HepG2 (cell line): ENCODE measurements around the gene PRSS22. TPM values are rescaled to one million over a fixed set of nuclear protein-coding genes. Genes with fewer than 3 reads are reported as not detected.

Experiments
- ATAC-seq: fragments of 200-7000 bp; cut with Tn5 transposase; 3 replicates; pipeline ENCODE4 v1.9.1; 2020; ENCODE audit warnings: mild to moderate bottlenecking, moderate library complexity
- BruUV-seq: library from RNA; stranded (reverse); fragments of 400-500 nt; replicated peaks from 2 replicates; lab custom pipeline; 2021; lab: Mats Ljungman, UMichigan
- CTCF ChIA-PET: fragments of 300-600 bp; formaldehyde crosslinking; extraction: SDS; loops from one replicate; lab custom pipeline; 2021; ENCODE audit warnings: low total read pairs, inconsistent platforms, low intra/inter-chr PET ratio; lab: Yijun Ruan, JAX
- POLR2A ChIA-PET: fragments of 350-600 bp; sonication (Branson Sonifier 250); formaldehyde crosslinking; loops from one replicate; lab custom pipeline; 2020; ENCODE audit warnings: antibody characterized with exemption, inconsistent platforms; lab: Yijun Ruan, JAX
- DNase-seq: peaks from one replicate; pipeline ENCODE4 v3.0.0-alpha.2; 2015; ENCODE audit warnings: low spot score
- FAIRE-seq: peaks from 3 replicates; lab custom pipeline; 2011; peaks lifted over from hg19 to GRCh38; lab: Jason Lieb, UNC
- H2AFZ ChIP-seq: one replicate; pipeline ENCODE4 v1.6.1; 2011; ENCODE audit warnings: low read length, inconsistent platforms
- H3K27ac ChIP-seq: fragments of 300-600 bp; 3 replicates; pipeline ENCODE4 v1.8.0; 2011; ENCODE audit warnings: mixed run types, mild to moderate bottlenecking, mixed read lengths, low read length, inconsistent platforms; ENCODE audit not compliant: insufficient read depth; ENCODE audit errors: extremely low read length
- H3K27me3 ChIP-seq, 2 experiments: fragments of 200-600 bp in 1 of 2; 2 replicates in 1 of 2; 3 replicates in 1 of 2; pipeline versions ENCODE4 v1.6.0 to v1.8.0; 2011; ENCODE audit warnings: low read length in 2 of 2, mild to moderate bottlenecking in 2 of 2, moderate library complexity in 2 of 2, inconsistent platforms in 1 of 2; ENCODE audit not compliant: insufficient read depth in 2 of 2, control insufficient read depth in 1 of 2
- H3K36me3 ChIP-seq, 2 experiments: fragments of 200-600 bp in 1 of 2; replicated peaks in 1 of 2; 2 replicates in 1 of 2; 3 replicates in 1 of 2; pipeline versions ENCODE4 v1.5.1 to v1.8.0; 2011; ENCODE audit warnings: low read length in 2 of 2, inconsistent platforms in 1 of 2; ENCODE audit not compliant: insufficient read depth in 2 of 2, control insufficient read depth in 1 of 2
- H3K4me1 ChIP-seq: 2 replicates; pipeline ENCODE4 v1.5.1; 2012; ENCODE audit warnings: low read length, inconsistent platforms; ENCODE audit not compliant: insufficient read depth
- H3K4me2 ChIP-seq: 2 replicates; pipeline ENCODE4 v1.6.0; 2011; ENCODE audit warnings: low read depth, low read length, inconsistent platforms
- H3K4me3 ChIP-seq, 3 experiments: fragments of 200-600 bp in 1 of 3; sonication (generic), shearing (Covaris generic) in 1 of 3; replicated peaks in 1 of 3; 2 replicates each; pipeline ENCODE4 v1.5.1; 2011 to 2016; ENCODE audit warnings: low read length in 3 of 3, inconsistent platforms in 2 of 3, low read depth in 2 of 3, mild to moderate bottlenecking in 2 of 3, control low read depth in 1 of 3, mixed read lengths in 1 of 3; ENCODE audit not compliant: insufficient read depth in 1 of 3
- H3K79me2 ChIP-seq: one replicate; pipeline ENCODE4 v1.6.1; 2011; ENCODE audit warnings: low read length, inconsistent platforms; ENCODE audit not compliant: insufficient read depth
- H3K9ac ChIP-seq: 2 replicates; pipeline ENCODE4 v1.6.0; 2011; ENCODE audit warnings: mild to moderate bottlenecking, low read depth, low read length, inconsistent platforms; ENCODE audit not compliant: insufficient read depth
- H3K9me3 ChIP-seq: 2 replicates; pipeline ENCODE4 v1.5.1; 2012; ENCODE audit warnings: mild to moderate bottlenecking, low read length
- H4K20me1 ChIP-seq: 2 replicates; pipeline ENCODE4 v1.6.0; 2011; ENCODE audit warnings: inconsistent platforms, mild to moderate bottlenecking, low read length, moderate library complexity; ENCODE audit not compliant: insufficient read depth
- AGO1 ChIP-seq: fragments of 200-400 bp; formaldehyde crosslinking; IDR thresholded peaks from 2 replicates; pipeline ENCODE4 v1.6.1; 2017; ENCODE audit warnings: mild to moderate bottlenecking, low read depth, low read length, moderate library complexity; ENCODE audit not compliant: poor library complexity, severe bottlenecking
- CBX5 ChIP-seq: sonication (generic); formaldehyde crosslinking; IDR thresholded peaks from 2 replicates; pipeline ENCODE4 v1.4.0; 2020; ENCODE audit warnings: missing genetic modification reagents, borderline replicate concordance
- PHF21A ChIP-seq: sonication (generic); formaldehyde crosslinking; IDR thresholded peaks from 2 replicates; pipeline ENCODE4 v1.5.0; 2020; ENCODE audit warnings: mild to moderate bottlenecking, missing genetic modification reagents
- ZNF138 ChIP-seq: sonication (generic); formaldehyde crosslinking; IDR thresholded peaks from 2 replicates; pipeline ENCODE4 v1.5.0; 2020; ENCODE audit warnings: mild to moderate bottlenecking, low read depth, missing genetic modification reagents
- ZSCAN21 ChIP-seq: sonication (generic); formaldehyde crosslinking; IDR thresholded peaks from 2 replicates; pipeline ENCODE4 v1.8.0; 2022; ENCODE audit warnings: mild to moderate bottlenecking, missing genetic modification reagents, moderate library complexity, borderline replicate concordance
- WGBS: methylation state at CpG from one replicate; pipeline ENCODE4 v1.1.6; 2017; ENCODE audit warnings: low lambda C conversion rate; 5-methylcytosine and 5-hydroxymethylcytosine counted together
- in situ Hi-C: cut with HindIII; loops from 2 replicates; pipeline ENCODE4 v1.10.0; 2017; ENCODE audit warnings: low pct_unique_long_range_greater_than_20kb; ENCODE audit not compliant: extremely low pct_ligation_motif_present
- intact Hi-C: fragments of 100-400 bp; cut with micrococcal nuclease; formaldehyde crosslinking; loops from one replicate; pipeline ENCODE4 v1.10.0; 2022; ENCODE audit not compliant: unreplicated experiment
- polyA plus RNA-seq, 8 experiments: library from polyadenylated mRNA; depleted of rRNA in 3 of 8; stranded (reverse) in 7 of 8; unstranded in 1 of 8; fragments of >200 nt; fragmentation: Illumina TruSeq in 4 of 8; extraction: Trizol in 4 of 8; gene quantifications; 2 replicates each; pipeline versions ENCODE4 v1.2.1 to v1.2.3, GENCODE V29; 2011 to 2016; ENCODE audit warnings: low read depth in 4 of 8, missing spikeins in 1 of 8, mixed read lengths in 1 of 8; ENCODE audit not compliant: insufficient read depth in 1 of 8
- total RNA-seq, 5 experiments: library from RNA; depleted of rRNA; stranded (reverse); fragments of >200 nt; fragmentation: Illumina TruSeq; extraction: Trizol; gene quantifications; 2 replicates each; pipeline ENCODE4 v1.2.3, GENCODE V29; 2016; ENCODE audit warnings: low read depth in 1 of 5
- TF ChIP-seq, protein P1 (sequence below): sonication (generic); formaldehyde crosslinking; conservative IDR thresholded peaks from 2 replicates; pipeline ENCODE4 v1.8.0; 2022; ENCODE audit warnings: mild to moderate bottlenecking, moderate library complexity, missing genetic modification reagents
- TF ChIP-seq, protein P2 (sequence below): sonication (generic); formaldehyde crosslinking; IDR thresholded peaks from 2 replicates; pipeline ENCODE4 v1.4.0; 2020; ENCODE audit warnings: missing genetic modification reagents
- TF ChIP-seq, protein P3 (sequence below): IDR thresholded peaks from 2 replicates; pipeline ENCODE4 v1.6.1; 2016

Gene PRSS22
- total and polyA plus RNA-seq, 2 of the 13 experiments (the other 11 are each of a cell fraction or from before 2014, with no cell fraction given): 0.24 to 0.32 TPM

DNA sequence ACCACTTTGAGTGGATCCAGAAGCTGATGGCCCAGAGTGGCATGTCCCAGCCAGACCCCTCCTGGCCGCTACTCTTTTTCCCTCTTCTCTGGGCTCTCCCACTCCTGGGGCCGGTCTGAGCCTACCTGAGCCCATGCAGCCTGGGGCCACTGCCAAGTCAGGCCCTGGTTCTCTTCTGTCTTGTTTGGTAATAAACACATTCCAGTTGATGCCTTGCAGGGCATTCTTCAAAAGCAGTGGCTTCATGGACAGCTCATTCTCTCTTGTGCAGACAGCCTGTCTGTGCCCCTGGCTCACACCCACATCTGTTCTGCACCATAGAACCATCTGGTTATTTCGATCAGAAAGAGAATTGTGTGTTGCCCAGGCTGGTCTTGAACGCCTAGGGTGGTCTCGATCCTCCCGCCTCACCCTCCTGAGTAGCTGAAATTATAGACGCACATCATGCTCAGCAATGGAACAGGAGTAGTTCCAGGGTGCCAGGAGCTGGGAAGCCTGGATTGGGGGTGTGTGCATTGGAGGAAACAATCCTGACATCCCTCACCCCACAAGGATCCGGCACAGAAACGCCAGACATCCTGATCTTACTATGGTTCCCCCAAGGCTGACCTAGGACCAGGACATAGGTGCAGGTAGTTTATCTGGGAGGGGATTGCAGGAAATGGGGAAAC, 36.3 kb downstream of the PRSS22 start (continued):
- TF ChIP-seq, protein P1, sequence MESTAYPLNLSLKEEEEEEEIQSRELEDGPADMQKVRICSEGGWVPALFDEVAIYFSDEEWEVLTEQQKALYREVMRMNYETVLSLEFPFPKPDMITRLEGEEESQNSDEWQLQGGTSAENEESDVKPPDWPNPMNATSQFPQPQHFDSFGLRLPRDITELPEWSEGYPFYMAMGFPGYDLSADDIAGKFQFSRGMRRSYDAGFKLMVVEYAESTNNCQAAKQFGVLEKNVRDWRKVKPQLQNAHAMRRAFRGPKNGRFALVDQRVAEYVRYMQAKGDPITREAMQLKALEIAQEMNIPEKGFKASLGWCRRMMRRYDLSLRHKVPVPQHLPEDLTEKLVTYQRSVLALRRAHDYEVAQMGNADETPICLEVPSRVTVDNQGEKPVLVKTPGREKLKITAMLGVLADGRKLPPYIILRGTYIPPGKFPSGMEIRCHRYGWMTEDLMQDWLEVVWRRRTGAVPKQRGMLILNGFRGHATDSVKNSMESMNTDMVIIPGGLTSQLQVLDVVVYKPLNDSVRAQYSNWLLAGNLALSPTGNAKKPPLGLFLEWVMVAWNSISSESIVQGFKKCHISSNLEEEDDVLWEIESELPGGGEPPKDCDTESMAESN (CRISPR knock-in tag): no peak
- no peak for TF ChIP-seq AGO1
- TF ChIP-seq ZNF138 (CRISPR knock-in tag): no peak
- TF ChIP-seq, protein P2, sequence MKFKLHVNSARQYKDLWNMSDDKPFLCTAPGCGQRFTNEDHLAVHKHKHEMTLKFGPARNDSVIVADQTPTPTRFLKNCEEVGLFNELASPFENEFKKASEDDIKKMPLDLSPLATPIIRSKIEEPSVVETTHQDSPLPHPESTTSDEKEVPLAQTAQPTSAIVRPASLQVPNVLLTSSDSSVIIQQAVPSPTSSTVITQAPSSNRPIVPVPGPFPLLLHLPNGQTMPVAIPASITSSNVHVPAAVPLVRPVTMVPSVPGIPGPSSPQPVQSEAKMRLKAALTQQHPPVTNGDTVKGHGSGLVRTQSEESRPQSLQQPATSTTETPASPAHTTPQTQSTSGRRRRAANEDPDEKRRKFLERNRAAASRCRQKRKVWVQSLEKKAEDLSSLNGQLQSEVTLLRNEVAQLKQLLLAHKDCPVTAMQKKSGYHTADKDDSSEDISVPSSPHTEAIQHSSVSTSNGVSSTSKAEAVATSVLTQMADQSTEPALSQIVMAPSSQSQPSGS (CRISPR knock-in tag): no peak
- no peak for TF ChIP-seq PHF21A
- TF ChIP-seq, all 625 proteins: peak for 0

DNA sequence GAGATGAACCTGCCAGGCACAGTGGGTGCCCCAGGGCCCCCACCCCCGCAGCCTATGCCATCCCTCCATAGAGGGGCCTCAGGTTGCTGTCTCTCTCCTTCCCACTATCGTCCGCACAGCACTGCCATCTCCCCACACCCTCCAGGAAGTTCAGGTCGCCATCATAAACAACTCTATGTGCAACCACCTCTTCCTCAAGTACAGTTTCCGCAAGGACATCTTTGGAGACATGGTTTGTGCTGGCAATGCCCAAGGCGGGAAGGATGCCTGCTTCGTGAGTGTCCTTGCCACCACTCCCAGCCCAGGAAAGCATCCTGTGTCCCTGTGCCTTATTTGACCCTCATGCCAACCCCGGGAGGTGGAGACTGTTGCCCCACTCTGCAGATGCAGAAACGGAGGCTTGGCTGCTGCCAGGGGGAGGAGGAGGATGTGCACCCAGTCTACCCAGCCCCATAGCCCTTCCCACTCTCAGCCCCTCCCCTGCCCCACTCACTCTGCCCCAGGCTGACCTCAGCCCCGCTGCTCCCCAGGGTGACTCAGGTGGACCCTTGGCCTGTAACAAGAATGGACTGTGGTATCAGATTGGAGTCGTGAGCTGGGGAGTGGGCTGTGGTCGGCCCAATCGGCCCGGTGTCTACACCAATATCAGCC, 37.0 kb downstream of the PRSS22 start:
- in situ Hi-C loops (no loop called here), intact Hi-C loops (no loop called here)
- CTCF ChIA-PET: no interaction called here
- H3K4me3 ChIP-seq: no peak overlapping the region
- H3K9ac ChIP-seq: no peak overlapping the region
- no peaks in the 10 kb centered on the region for H4K20me1 ChIP-seq
- H3K9me3 ChIP-seq: no peaks in the 10 kb centered on the region
- H3K4me2 ChIP-seq: no peak overlapping the region
- H3K27me3 ChIP-seq: peaks cover 6 to 70% of the 10 kb centered on the region in 2 experiments
- H2AFZ ChIP-seq: no peak overlapping the region
- no peak overlapping the region for H3K27ac ChIP-seq
- WGBS: 29% methylated on average over 8 of the region's 14 CpGs
- DNase-seq (no peak), FAIRE-seq (no peak), ATAC-seq (no peak; the same call in 2 of the 3 replicates)
- TF ChIP-seq, protein P3, sequence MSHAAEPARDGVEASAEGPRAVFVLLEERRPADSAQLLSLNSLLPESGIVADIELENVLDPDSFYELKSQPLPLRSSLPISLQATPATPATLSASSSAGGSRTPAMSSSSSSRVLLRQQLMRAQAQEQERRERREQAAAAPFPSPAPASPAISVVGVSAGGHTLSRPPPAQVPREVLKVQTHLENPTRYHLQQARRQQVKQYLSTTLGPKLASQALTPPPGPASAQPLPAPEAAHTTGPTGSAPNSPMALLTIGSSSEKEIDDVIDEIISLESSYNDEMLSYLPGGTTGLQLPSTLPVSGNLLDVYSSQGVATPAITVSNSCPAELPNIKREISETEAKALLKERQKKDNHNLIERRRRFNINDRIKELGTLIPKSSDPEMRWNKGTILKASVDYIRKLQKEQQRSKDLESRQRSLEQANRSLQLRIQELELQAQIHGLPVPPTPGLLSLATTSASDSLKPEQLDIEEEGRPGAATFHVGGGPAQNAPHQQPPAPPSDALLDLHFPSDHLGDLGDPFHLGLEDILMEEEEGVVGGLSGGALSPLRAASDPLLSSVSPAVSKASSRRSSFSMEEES: no peak
- TF ChIP-seq CBX5: no peak
- TF ChIP-seq ZSCAN21 (CRISPR knock-in tag): no peak
- H3K79me2 ChIP-seq: no peaks in the 10 kb centered on the region
- H3K4me1 ChIP-seq: peaks cover 16% of the 10 kb centered on the region
- BruUV-seq: no TSS peak
- POLR2A ChIA-PET: no interaction called here
- H3K36me3 ChIP-seq: no peaks in the 10 kb centered on the region
